Colonic mucosa (tissue), 4 donors: ENCODE results near the gene EVA1A. TPM values are rescaled to one million over a fixed set of nuclear protein-coding genes. Genes with fewer than 3 reads are reported as not detected.

Source experiments
- DNase-seq: peaks from one replicate; pipeline ENCODE4 v3.0.0-alpha.2; 2020
- H3K27ac ChIP-seq: fragments of 200-600 bp; one replicate; pipeline ENCODE4 v1.8.0; 2021
- H3K27me3 ChIP-seq: fragments of 200-600 bp; one replicate; pipeline ENCODE4 v1.8.0; 2021
- H3K36me3 ChIP-seq: fragments of 200-600 bp; one replicate; pipeline ENCODE4 v1.8.0; 2021
- H3K4me1 ChIP-seq: fragments of 200-600 bp; one replicate; pipeline ENCODE4 v1.8.0; 2021; ENCODE audit warnings: mild to moderate bottlenecking
- H3K4me3 ChIP-seq: fragments of 200-600 bp; one replicate; pipeline ENCODE4 v1.8.0; 2021
- H3K9ac ChIP-seq, 2 donors: one replicate each; pipeline ENCODE4 v1.7.0; 2013; ENCODE audit warnings: control low read depth in 2 of 2, low read depth in 2 of 2, low read length in 2 of 2
- H3K9me3 ChIP-seq: fragments of 200-600 bp; one replicate; pipeline ENCODE4 v1.8.0; 2021
- CTCF ChIP-seq: fragments of 200-600 bp; IDR thresholded peaks from one replicate; pipeline ENCODE4 v1.8.0; 2022; ENCODE audit warnings: antibody characterized with exemption, mild to moderate bottlenecking
- intact Hi-C: fragments of 100-400 bp; cut with DNase I; formaldehyde crosslinking; loops from one replicate; pipeline ENCODE4 v1.14.1; 2022
- total RNA-seq, 2 donors: library from RNA; stranded (reverse); fragmentation: NEBNext Ultra II Directional in 1 of 2; extraction: Animal tissue kit (Norgen Biotek cat#: 25700) in 1 of 2; gene quantifications; one replicate each; pipeline ENCODE4 v1.2.1, GENCODE V29; 2021
- donor health status: healthy.
- donor health status: DM: no; HTN: no; CAD: no.
- donor health status: DM: no; HTN: no; CAD: no.

EVA1A gene
- total RNA-seq, 2 donors from 2014 or later: 0.25 to 0.77 TPM

- intact Hi-C loops: no loop called here
These were observed 46.7 kb upstream of the EVA1A start for GRCh38 chr2:75607400-75607798.

GRCh38 chr2:75606761-75607399 lies 46.1 kb upstream of the EVA1A start:
- no peak for DNase-seq
- no peaks in the 10 kb centered on the region for H3K9me3 ChIP-seq
- TF ChIP-seq CTCF: no peak
- H3K27ac ChIP-seq: no peak overlapping the region
- no peaks in the 10 kb centered on the region for H3K4me1 ChIP-seq
- no peak overlapping the region for H3K9ac ChIP-seq
- H3K4me3 ChIP-seq: no peak overlapping the region
- intact Hi-C loops: no loop called here
- no peaks in the 10 kb centered on the region for H3K27me3 ChIP-seq
- no peaks in the 10 kb centered on the region for H3K36me3 ChIP-seq

More at GRCh38 chr2:75607400-75607798, 46.7 kb upstream of the EVA1A start:
- Histone ChIP-seq H3K4me3 (no peak overlapping the region), H3K36me3 (no peaks in the 10 kb centered on the region), H3K9me3 (no peaks in the 10 kb centered on the region), H3K9ac (no peak overlapping the region), H3K4me1 (no peaks in the 10 kb centered on the region), H3K27ac (no peak overlapping the region), H3K27me3 (no peaks in the 10 kb centered on the region)
- no peak for TF ChIP-seq CTCF
- no peak for DNase-seq

GRCh38 chr2:75605770-75606529 lies 45.2 kb upstream of the EVA1A start:
- Histone ChIP-seq H3K36me3 (no peaks in the 10 kb centered on the region), H3K4me1 (no peaks in the 10 kb centered on the region), H3K4me3 (no peak overlapping the region), H3K9ac (no peak overlapping the region), H3K27me3 (no peaks in the 10 kb centered on the region), H3K27ac (no peak overlapping the region), H3K9me3 (no peaks in the 10 kb centered on the region)
- TF ChIP-seq CTCF: no peak
- intact Hi-C loops: no loop called here
- no peak for DNase-seq

- no peaks in the 10 kb centered on the region for H3K36me3 ChIP-seq
- no peaks in the 10 kb centered on the region for H3K27me3 ChIP-seq
- no peak for TF ChIP-seq CTCF
- no peak for DNase-seq
- H3K9ac ChIP-seq: no peak overlapping the region
- H3K4me1 ChIP-seq: no peaks in the 10 kb centered on the region
- no peak overlapping the region for H3K27ac ChIP-seq
- intact Hi-C loops: no loop called here
- H3K9me3 ChIP-seq: no peaks in the 10 kb centered on the region
- H3K4me3 ChIP-seq: no peak overlapping the region
These were observed 43.7 kb upstream of the EVA1A start for GRCh38 chr2:75604484-75604883.

GRCh38 chr2:75603477-75603876 lies 42.7 kb upstream of the EVA1A start:
- Histone ChIP-seq H3K36me3 (no peaks in the 10 kb centered on the region), H3K9ac (no peak overlapping the region), H3K4me1 (no peaks in the 10 kb centered on the region), H3K27ac (no peak overlapping the region), H3K4me3 (no peak overlapping the region), H3K9me3 (no peaks in the 10 kb centered on the region), H3K27me3 (no peaks in the 10 kb centered on the region)
- no peak for DNase-seq
- no peak for TF ChIP-seq CTCF
- intact Hi-C loops: no loop called here
